Neural cell (in vitro differentiated cells): ENCODE results near the gene GJC3. TPM values are rescaled to one million over a fixed set of nuclear protein-coding genes. Genes with fewer than 3 reads are reported as not detected.
"Not testable (repeated sequence)": the region's sequence is repeated elsewhere in the genome, so short reads cannot be mapped to it uniquely, and the experiment has no call there.

Experiments
- H2AFZ ChIP-seq: fragments of 200-600, 300-800 bp; sonication (generic), shearing (Covaris generic); 2 replicates; pipeline ENCODE4 v1.6.0; 2014; ENCODE audit warnings: low read depth, mild to moderate bottlenecking, antibody characterized with exemption, low read length, moderate library complexity
- H3F3A ChIP-seq: fragments of 200-600 bp; shearing (Covaris generic); 2 replicates; pipeline ENCODE4 v1.6.1; 2016; ENCODE audit warnings: mild to moderate bottlenecking, moderate library complexity, mixed read lengths, antibody characterized with exemption, low read length; ENCODE audit not compliant: insufficient read depth, poor library complexity, severe bottlenecking
- H3K27ac ChIP-seq: fragments of 200-600, 300-800 bp; sonication (generic), shearing (Covaris generic); 2 replicates; pipeline ENCODE4 v1.5.1; 2014; ENCODE audit warnings: mild to moderate bottlenecking, low read length, moderate library complexity
- H3K27me3 ChIP-seq: fragments of 300-800, 200-600 bp; sonication (generic), shearing (Covaris generic); 2 replicates; pipeline ENCODE4 v1.6.0; 2014; ENCODE audit warnings: mild to moderate bottlenecking, low read depth, low read length, moderate library complexity; ENCODE audit not compliant: insufficient read depth
- H3K36me3 ChIP-seq: fragments of 300-800, 200-600 bp; sonication (generic), shearing (Covaris generic); 2 replicates; pipeline ENCODE4 v1.5.1; 2014; ENCODE audit warnings: mild to moderate bottlenecking, antibody characterized with exemption, low read length, moderate library complexity; ENCODE audit not compliant: insufficient read depth
- H3K4me2 ChIP-seq: fragments of 300-800, 200-600 bp; sonication (generic), shearing (Covaris generic); 2 replicates; pipeline ENCODE4 v1.6.0; 2014; ENCODE audit warnings: mild to moderate bottlenecking, low read length
- H3K4me3 ChIP-seq: fragments of 300-800, 200-600 bp; sonication (generic), shearing (Covaris generic); 2 replicates; pipeline ENCODE4 v1.5.1; 2014; ENCODE audit warnings: mild to moderate bottlenecking, low read length, moderate library complexity
- H3K79me2 ChIP-seq: fragments of 200-600 bp; shearing (Covaris generic); replicated peaks from 2 replicates; pipeline ENCODE4 v1.6.0; 2014; ENCODE audit warnings: mild to moderate bottlenecking, low read length, moderate library complexity; ENCODE audit not compliant: insufficient read depth
- H3K9ac ChIP-seq: fragments of 300-800, 200-600 bp; sonication (generic), shearing (Covaris generic); 2 replicates; pipeline ENCODE4 v1.6.1; 2016; ENCODE audit warnings: mild to moderate bottlenecking, low read length, mixed read lengths
- H3K9me2 ChIP-seq: fragments of 200-600 bp; shearing (Covaris generic); 2 replicates; pipeline ENCODE4 v1.6.1; 2016; ENCODE audit warnings: mild to moderate bottlenecking, low read length, mixed read lengths; ENCODE audit not compliant: insufficient read depth
- H3K9me3 ChIP-seq: fragments of 200-600, 300-800 bp; sonication (generic), shearing (Covaris generic); 2 replicates; pipeline ENCODE4 v1.6.1; 2016; ENCODE audit warnings: mild to moderate bottlenecking, mixed run types, low read length, moderate library complexity, mixed read lengths
- H4K20me1 ChIP-seq: fragments of 200-600 bp; shearing (Covaris generic); 2 replicates; pipeline ENCODE4 v1.6.1; 2016; ENCODE audit warnings: mild to moderate bottlenecking, mixed run types; ENCODE audit not compliant: insufficient read depth
- EP300 ChIP-seq: fragments of 450-650 bp; conservative IDR thresholded peaks from 2 replicates; pipeline ENCODE4 v1.6.1; 2014; ENCODE audit warnings: antibody characterized with exemption, mild to moderate bottlenecking, moderate library complexity; ENCODE audit not compliant: poor library complexity, severe bottlenecking
- EZH2 ChIP-seq: fragments of 200-600, 300-800 bp; shearing (Covaris generic), sonication (generic); IDR thresholded peaks from 2 replicates; pipeline ENCODE4 v1.6.1; 2014; ENCODE audit warnings: antibody characterized with exemption, low read length, borderline replicate concordance, mild to moderate bottlenecking; ENCODE audit not compliant: insufficient read depth, poor library complexity, severe bottlenecking
- MXI1 ChIP-seq: fragments of 450-650 bp; conservative IDR thresholded peaks from 2 replicates; pipeline ENCODE4 v1.6.1; 2014; ENCODE audit warnings: antibody characterized with exemption, mild to moderate bottlenecking; ENCODE audit not compliant: poor library complexity, severe bottlenecking
- POLR2AphosphoS5 ChIP-seq: IDR thresholded peaks from 2 replicates; pipeline ENCODE4 v1.6.1; 2012
- RAD21 ChIP-seq: fragments of 450-650 bp; conservative IDR thresholded peaks from 2 replicates; pipeline ENCODE4 v1.6.1; 2014; ENCODE audit warnings: antibody characterized with exemption, mild to moderate bottlenecking, moderate library complexity
- SMC3 ChIP-seq: fragments of 450-650 bp; conservative IDR thresholded peaks from 2 replicates; pipeline ENCODE4 v1.6.1; 2014; ENCODE audit warnings: antibody characterized with exemption, mild to moderate bottlenecking, moderate library complexity; ENCODE audit not compliant: poor library complexity
- TAF1 ChIP-seq: IDR thresholded peaks from 2 replicates; pipeline ENCODE4 v1.6.1; 2012; ENCODE audit warnings: low read depth
- polyA plus RNA-seq: library from polyadenylated mRNA; depleted of rRNA; stranded (reverse); fragments of >200 nt; gene quantifications from 2 replicates; pipeline ENCODE4 v1.2.3, GENCODE V29; 2014
- TF ChIP-seq, protein P1 (sequence below): fragments of 450-650 bp; IDR thresholded peaks from 2 replicates; pipeline ENCODE4 v1.5.1; 2014; ENCODE audit warnings: antibody characterized with exemption, mild to moderate bottlenecking, moderate library complexity; ENCODE audit not compliant: poor library complexity, severe bottlenecking
- TF ChIP-seq, protein P2 (sequence below): IDR thresholded peaks from 2 replicates; pipeline ENCODE4 v1.6.1; 2012; ENCODE audit warnings: borderline replicate concordance

GJC3 gene
- polyA plus RNA-seq, 1 donor from 2014 or later: not detected

DNA sequence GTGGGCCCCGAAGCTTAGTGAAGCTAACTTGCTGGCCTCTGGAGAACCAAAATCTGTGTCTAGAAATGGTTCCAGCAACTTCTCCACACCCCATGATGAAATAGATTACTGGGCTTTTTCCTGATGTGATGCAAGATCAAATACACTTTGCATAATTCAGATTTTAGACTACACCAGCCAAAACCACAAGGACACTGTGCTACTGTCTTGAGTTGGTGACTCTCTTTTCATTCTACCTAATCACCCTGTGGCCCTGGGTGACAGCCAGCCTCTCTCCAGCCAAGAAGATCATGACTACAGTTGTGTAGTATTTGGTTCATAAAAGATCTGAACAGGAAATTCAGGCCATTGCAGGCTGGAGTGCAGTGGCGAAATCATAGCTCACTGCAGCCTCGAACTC is 24.2 kb upstream of the GJC3 start:
- H3K79me2 ChIP-seq: no peaks in the 10 kb centered on the region
- no peaks in the 10 kb centered on the region for H3K9me2 ChIP-seq
- H3F3A ChIP-seq: no peaks in the 10 kb centered on the region
- H3K36me3 ChIP-seq: no peaks in the 10 kb centered on the region
- no peak overlapping the region for H3K27ac ChIP-seq
- H3K27me3 ChIP-seq: no peaks in the 10 kb centered on the region
- no peak overlapping the region for H3K9ac ChIP-seq
- TF ChIP-seq EZH2 (no peak), SMC3 (no peak), RAD21 (no peak), EP300 (no peak), MXI1 (no peak), POLR2AphosphoS5 (no peak), TAF1 (no peak)
- TF ChIP-seq, protein P1, sequence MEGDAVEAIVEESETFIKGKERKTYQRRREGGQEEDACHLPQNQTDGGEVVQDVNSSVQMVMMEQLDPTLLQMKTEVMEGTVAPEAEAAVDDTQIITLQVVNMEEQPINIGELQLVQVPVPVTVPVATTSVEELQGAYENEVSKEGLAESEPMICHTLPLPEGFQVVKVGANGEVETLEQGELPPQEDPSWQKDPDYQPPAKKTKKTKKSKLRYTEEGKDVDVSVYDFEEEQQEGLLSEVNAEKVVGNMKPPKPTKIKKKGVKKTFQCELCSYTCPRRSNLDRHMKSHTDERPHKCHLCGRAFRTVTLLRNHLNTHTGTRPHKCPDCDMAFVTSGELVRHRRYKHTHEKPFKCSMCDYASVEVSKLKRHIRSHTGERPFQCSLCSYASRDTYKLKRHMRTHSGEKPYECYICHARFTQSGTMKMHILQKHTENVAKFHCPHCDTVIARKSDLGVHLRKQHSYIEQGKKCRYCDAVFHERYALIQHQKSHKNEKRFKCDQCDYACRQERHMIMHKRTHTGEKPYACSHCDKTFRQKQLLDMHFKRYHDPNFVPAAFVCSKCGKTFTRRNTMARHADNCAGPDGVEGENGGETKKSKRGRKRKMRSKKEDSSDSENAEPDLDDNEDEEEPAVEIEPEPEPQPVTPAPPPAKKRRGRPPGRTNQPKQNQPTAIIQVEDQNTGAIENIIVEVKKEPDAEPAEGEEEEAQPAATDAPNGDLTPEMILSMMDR: no peak
- TF ChIP-seq, protein P2, sequence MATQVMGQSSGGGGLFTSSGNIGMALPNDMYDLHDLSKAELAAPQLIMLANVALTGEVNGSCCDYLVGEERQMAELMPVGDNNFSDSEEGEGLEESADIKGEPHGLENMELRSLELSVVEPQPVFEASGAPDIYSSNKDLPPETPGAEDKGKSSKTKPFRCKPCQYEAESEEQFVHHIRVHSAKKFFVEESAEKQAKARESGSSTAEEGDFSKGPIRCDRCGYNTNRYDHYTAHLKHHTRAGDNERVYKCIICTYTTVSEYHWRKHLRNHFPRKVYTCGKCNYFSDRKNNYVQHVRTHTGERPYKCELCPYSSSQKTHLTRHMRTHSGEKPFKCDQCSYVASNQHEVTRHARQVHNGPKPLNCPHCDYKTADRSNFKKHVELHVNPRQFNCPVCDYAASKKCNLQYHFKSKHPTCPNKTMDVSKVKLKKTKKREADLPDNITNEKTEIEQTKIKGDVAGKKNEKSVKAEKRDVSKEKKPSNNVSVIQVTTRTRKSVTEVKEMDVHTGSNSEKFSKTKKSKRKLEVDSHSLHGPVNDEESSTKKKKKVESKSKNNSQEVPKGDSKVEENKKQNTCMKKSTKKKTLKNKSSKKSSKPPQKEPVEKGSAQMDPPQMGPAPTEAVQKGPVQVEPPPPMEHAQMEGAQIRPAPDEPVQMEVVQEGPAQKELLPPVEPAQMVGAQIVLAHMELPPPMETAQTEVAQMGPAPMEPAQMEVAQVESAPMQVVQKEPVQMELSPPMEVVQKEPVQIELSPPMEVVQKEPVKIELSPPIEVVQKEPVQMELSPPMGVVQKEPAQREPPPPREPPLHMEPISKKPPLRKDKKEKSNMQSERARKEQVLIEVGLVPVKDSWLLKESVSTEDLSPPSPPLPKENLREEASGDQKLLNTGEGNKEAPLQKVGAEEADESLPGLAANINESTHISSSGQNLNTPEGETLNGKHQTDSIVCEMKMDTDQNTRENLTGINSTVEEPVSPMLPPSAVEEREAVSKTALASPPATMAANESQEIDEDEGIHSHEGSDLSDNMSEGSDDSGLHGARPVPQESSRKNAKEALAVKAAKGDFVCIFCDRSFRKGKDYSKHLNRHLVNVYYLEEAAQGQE: no peak
- H4K20me1 ChIP-seq: no peaks in the 10 kb centered on the region
- no peak overlapping the region for H3K4me2 ChIP-seq
- no peak overlapping the region for H2AFZ ChIP-seq
- H3K9me3 ChIP-seq: no peaks in the 10 kb centered on the region
- no peak overlapping the region for H3K4me3 ChIP-seq

DNA sequence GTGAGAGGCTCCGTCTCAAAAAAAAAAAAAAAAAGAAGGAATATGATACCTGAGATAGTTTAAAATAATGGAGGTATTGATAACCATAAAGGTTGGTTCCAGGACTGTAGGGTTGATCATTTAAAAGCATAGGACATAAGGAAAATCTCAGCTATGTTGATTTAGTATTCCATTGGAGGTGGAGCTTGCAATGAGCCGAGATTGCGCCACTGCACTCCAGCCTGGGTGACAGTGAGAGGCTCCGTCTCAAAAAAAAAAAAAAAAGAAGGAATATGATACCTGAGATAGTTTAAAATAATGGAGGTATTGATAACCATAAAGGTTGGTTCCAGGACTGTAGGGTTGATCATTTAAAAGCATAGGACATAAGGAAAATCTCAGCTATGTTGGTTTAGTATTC is 23.2 kb upstream of the GJC3 start:
- not testable (repeated sequence) for H3K9me2 ChIP-seq, H3K4me2 ChIP-seq, H3K9ac ChIP-seq, H3K4me3 ChIP-seq, H3K36me3 ChIP-seq, H3F3A ChIP-seq, H4K20me1 ChIP-seq, H3K27me3 ChIP-seq, H3K79me2 ChIP-seq, H2AFZ ChIP-seq, H3K27ac ChIP-seq, H3K9me3 ChIP-seq

DNA sequence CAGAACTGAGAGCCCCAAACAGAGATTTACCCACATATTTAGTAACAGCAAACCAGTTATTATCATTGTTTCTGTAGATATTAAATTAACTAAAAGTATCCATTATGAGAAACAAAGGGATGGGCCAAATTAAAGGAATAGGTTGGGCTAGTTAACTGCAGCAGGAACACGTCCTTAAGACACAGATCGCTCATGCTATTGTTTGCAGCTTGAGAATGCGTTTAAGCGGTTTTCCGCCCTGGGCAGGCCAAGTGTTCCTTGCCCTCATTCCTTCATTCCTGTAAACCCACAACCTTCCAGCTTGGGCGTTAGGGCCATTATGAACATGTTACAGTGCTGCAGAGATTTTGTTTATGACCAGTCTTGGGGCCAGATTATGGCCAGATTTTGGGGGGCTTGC is 21.4 kb upstream of the GJC3 start:
- not testable (repeated sequence) for H3K27ac ChIP-seq, H3K4me3 ChIP-seq, H3K27me3 ChIP-seq, H3F3A ChIP-seq, H2AFZ ChIP-seq, H4K20me1 ChIP-seq, H3K9ac ChIP-seq, H3K4me2 ChIP-seq, H3K9me3 ChIP-seq, H3K9me2 ChIP-seq, H3K79me2 ChIP-seq, H3K36me3 ChIP-seq
